Neural cell (in vitro differentiated cells): ENCODE data around the gene PPP1CB. TPM values are rescaled to one million over a fixed set of nuclear protein-coding genes. Genes with fewer than 3 reads are reported as not detected.

Experiments used
- H2AFZ ChIP-seq: fragments of 200-600, 300-800 bp; sonication (generic), shearing (Covaris generic); 2 replicates; pipeline ENCODE4 v1.6.0; 2014; ENCODE audit warnings: low read depth, mild to moderate bottlenecking, antibody characterized with exemption, low read length, moderate library complexity
- H3F3A ChIP-seq: fragments of 200-600 bp; shearing (Covaris generic); 2 replicates; pipeline ENCODE4 v1.6.1; 2016; ENCODE audit warnings: mild to moderate bottlenecking, moderate library complexity, mixed read lengths, antibody characterized with exemption, low read length; ENCODE audit not compliant: insufficient read depth, poor library complexity, severe bottlenecking
- H3K27ac ChIP-seq: fragments of 200-600, 300-800 bp; sonication (generic), shearing (Covaris generic); 2 replicates; pipeline ENCODE4 v1.5.1; 2014; ENCODE audit warnings: mild to moderate bottlenecking, low read length, moderate library complexity
- H3K27me3 ChIP-seq: fragments of 300-800, 200-600 bp; sonication (generic), shearing (Covaris generic); 2 replicates; pipeline ENCODE4 v1.6.0; 2014; ENCODE audit warnings: mild to moderate bottlenecking, low read depth, low read length, moderate library complexity; ENCODE audit not compliant: insufficient read depth
- H3K36me3 ChIP-seq: fragments of 300-800, 200-600 bp; sonication (generic), shearing (Covaris generic); 2 replicates; pipeline ENCODE4 v1.5.1; 2014; ENCODE audit warnings: mild to moderate bottlenecking, antibody characterized with exemption, low read length, moderate library complexity; ENCODE audit not compliant: insufficient read depth
- H3K4me2 ChIP-seq: fragments of 300-800, 200-600 bp; sonication (generic), shearing (Covaris generic); 2 replicates; pipeline ENCODE4 v1.6.0; 2014; ENCODE audit warnings: mild to moderate bottlenecking, low read length
- H3K4me3 ChIP-seq: fragments of 300-800, 200-600 bp; sonication (generic), shearing (Covaris generic); 2 replicates; pipeline ENCODE4 v1.5.1; 2014; ENCODE audit warnings: mild to moderate bottlenecking, low read length, moderate library complexity
- H3K79me2 ChIP-seq: fragments of 200-600 bp; shearing (Covaris generic); replicated peaks from 2 replicates; pipeline ENCODE4 v1.6.0; 2014; ENCODE audit warnings: mild to moderate bottlenecking, low read length, moderate library complexity; ENCODE audit not compliant: insufficient read depth
- H3K9ac ChIP-seq: fragments of 300-800, 200-600 bp; sonication (generic), shearing (Covaris generic); 2 replicates; pipeline ENCODE4 v1.6.1; 2016; ENCODE audit warnings: mild to moderate bottlenecking, low read length, mixed read lengths
- H3K9me2 ChIP-seq: fragments of 200-600 bp; shearing (Covaris generic); 2 replicates; pipeline ENCODE4 v1.6.1; 2016; ENCODE audit warnings: mild to moderate bottlenecking, low read length, mixed read lengths; ENCODE audit not compliant: insufficient read depth
- H3K9me3 ChIP-seq: fragments of 200-600, 300-800 bp; sonication (generic), shearing (Covaris generic); 2 replicates; pipeline ENCODE4 v1.6.1; 2016; ENCODE audit warnings: mild to moderate bottlenecking, mixed run types, low read length, moderate library complexity, mixed read lengths
- H4K20me1 ChIP-seq: fragments of 200-600 bp; shearing (Covaris generic); 2 replicates; pipeline ENCODE4 v1.6.1; 2016; ENCODE audit warnings: mild to moderate bottlenecking, mixed run types; ENCODE audit not compliant: insufficient read depth
- EP300 ChIP-seq: fragments of 450-650 bp; conservative IDR thresholded peaks from 2 replicates; pipeline ENCODE4 v1.6.1; 2014; ENCODE audit warnings: antibody characterized with exemption, mild to moderate bottlenecking, moderate library complexity; ENCODE audit not compliant: poor library complexity, severe bottlenecking
- EZH2 ChIP-seq: fragments of 200-600, 300-800 bp; shearing (Covaris generic), sonication (generic); IDR thresholded peaks from 2 replicates; pipeline ENCODE4 v1.6.1; 2014; ENCODE audit warnings: antibody characterized with exemption, low read length, borderline replicate concordance, mild to moderate bottlenecking; ENCODE audit not compliant: insufficient read depth, poor library complexity, severe bottlenecking
- MXI1 ChIP-seq: fragments of 450-650 bp; conservative IDR thresholded peaks from 2 replicates; pipeline ENCODE4 v1.6.1; 2014; ENCODE audit warnings: antibody characterized with exemption, mild to moderate bottlenecking; ENCODE audit not compliant: poor library complexity, severe bottlenecking
- POLR2AphosphoS5 ChIP-seq: IDR thresholded peaks from 2 replicates; pipeline ENCODE4 v1.6.1; 2012
- RAD21 ChIP-seq: fragments of 450-650 bp; conservative IDR thresholded peaks from 2 replicates; pipeline ENCODE4 v1.6.1; 2014; ENCODE audit warnings: antibody characterized with exemption, mild to moderate bottlenecking, moderate library complexity
- SMC3 ChIP-seq: fragments of 450-650 bp; conservative IDR thresholded peaks from 2 replicates; pipeline ENCODE4 v1.6.1; 2014; ENCODE audit warnings: antibody characterized with exemption, mild to moderate bottlenecking, moderate library complexity; ENCODE audit not compliant: poor library complexity
- TAF1 ChIP-seq: IDR thresholded peaks from 2 replicates; pipeline ENCODE4 v1.6.1; 2012; ENCODE audit warnings: low read depth
- polyA plus RNA-seq: library from polyadenylated mRNA; depleted of rRNA; stranded (reverse); fragments of >200 nt; gene quantifications from 2 replicates; pipeline ENCODE4 v1.2.3, GENCODE V29; 2014
- TF ChIP-seq, protein P1 (sequence below): IDR thresholded peaks from 2 replicates; pipeline ENCODE4 v1.6.1; 2012; ENCODE audit warnings: borderline replicate concordance
- TF ChIP-seq, protein P2 (sequence below): fragments of 450-650 bp; IDR thresholded peaks from 2 replicates; pipeline ENCODE4 v1.5.1; 2014; ENCODE audit warnings: antibody characterized with exemption, mild to moderate bottlenecking, moderate library complexity; ENCODE audit not compliant: poor library complexity, severe bottlenecking

The PPP1CB gene
- polyA plus RNA-seq, 1 donor from 2014 or later = 239 TPM

DNA sequence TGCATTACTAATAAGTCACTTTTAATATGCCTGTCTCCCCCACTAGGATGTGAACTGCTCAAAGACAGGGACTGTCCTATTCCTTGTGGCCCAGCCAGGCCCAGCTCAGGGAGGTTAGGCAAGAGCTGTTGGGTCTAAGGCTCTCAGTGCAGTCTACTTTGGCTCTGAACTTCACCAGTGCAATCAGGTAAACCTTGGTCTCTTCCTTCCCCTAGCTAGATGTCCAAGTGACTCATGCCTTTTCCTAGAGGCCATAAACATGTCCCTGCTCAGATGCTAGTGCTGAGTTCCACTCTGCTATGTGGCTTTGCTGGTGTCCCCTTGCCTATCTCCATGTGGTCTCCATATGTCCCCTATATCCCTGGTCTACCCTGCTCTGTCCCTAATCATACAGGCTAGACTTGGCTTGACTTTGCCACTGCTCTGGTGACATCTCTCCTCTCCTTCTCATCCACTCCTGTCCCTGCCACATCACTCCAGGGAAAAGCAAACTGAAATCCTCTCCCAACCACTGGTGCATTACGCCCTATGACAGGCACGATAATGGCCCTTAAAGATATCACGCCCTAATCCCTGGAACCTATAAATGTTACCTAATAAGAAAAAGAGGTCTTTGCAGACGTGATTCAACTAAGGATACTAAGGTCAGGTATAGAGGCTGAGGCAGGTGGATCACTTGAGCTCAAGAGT lies 45.7 kb upstream of the PPP1CB start:
- Histone ChIP-seq H3K9me3 (no peaks in the 10 kb centered on the region), H2AFZ (no peak overlapping the region), H3K9ac (no peak overlapping the region), H3K27ac (no peak overlapping the region), H3F3A (no peaks in the 10 kb centered on the region), H3K4me3 (no peak overlapping the region), H3K9me2 (no peaks in the 10 kb centered on the region), H3K4me2 (no peak overlapping the region), H3K36me3 (no peaks in the 10 kb centered on the region), H4K20me1 (no peaks in the 10 kb centered on the region), H3K79me2 (no peaks in the 10 kb centered on the region), H3K27me3 (no peaks in the 10 kb centered on the region)
- TF ChIP-seq MXI1 (no peak), TAF1 (no peak), EZH2 (no peak), POLR2AphosphoS5 (no peak), EP300 (no peak), SMC3 (no peak), RAD21 (no peak)
- TF ChIP-seq, protein P1, sequence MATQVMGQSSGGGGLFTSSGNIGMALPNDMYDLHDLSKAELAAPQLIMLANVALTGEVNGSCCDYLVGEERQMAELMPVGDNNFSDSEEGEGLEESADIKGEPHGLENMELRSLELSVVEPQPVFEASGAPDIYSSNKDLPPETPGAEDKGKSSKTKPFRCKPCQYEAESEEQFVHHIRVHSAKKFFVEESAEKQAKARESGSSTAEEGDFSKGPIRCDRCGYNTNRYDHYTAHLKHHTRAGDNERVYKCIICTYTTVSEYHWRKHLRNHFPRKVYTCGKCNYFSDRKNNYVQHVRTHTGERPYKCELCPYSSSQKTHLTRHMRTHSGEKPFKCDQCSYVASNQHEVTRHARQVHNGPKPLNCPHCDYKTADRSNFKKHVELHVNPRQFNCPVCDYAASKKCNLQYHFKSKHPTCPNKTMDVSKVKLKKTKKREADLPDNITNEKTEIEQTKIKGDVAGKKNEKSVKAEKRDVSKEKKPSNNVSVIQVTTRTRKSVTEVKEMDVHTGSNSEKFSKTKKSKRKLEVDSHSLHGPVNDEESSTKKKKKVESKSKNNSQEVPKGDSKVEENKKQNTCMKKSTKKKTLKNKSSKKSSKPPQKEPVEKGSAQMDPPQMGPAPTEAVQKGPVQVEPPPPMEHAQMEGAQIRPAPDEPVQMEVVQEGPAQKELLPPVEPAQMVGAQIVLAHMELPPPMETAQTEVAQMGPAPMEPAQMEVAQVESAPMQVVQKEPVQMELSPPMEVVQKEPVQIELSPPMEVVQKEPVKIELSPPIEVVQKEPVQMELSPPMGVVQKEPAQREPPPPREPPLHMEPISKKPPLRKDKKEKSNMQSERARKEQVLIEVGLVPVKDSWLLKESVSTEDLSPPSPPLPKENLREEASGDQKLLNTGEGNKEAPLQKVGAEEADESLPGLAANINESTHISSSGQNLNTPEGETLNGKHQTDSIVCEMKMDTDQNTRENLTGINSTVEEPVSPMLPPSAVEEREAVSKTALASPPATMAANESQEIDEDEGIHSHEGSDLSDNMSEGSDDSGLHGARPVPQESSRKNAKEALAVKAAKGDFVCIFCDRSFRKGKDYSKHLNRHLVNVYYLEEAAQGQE = no peak
- TF ChIP-seq, protein P2, sequence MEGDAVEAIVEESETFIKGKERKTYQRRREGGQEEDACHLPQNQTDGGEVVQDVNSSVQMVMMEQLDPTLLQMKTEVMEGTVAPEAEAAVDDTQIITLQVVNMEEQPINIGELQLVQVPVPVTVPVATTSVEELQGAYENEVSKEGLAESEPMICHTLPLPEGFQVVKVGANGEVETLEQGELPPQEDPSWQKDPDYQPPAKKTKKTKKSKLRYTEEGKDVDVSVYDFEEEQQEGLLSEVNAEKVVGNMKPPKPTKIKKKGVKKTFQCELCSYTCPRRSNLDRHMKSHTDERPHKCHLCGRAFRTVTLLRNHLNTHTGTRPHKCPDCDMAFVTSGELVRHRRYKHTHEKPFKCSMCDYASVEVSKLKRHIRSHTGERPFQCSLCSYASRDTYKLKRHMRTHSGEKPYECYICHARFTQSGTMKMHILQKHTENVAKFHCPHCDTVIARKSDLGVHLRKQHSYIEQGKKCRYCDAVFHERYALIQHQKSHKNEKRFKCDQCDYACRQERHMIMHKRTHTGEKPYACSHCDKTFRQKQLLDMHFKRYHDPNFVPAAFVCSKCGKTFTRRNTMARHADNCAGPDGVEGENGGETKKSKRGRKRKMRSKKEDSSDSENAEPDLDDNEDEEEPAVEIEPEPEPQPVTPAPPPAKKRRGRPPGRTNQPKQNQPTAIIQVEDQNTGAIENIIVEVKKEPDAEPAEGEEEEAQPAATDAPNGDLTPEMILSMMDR = no peak

DNA sequence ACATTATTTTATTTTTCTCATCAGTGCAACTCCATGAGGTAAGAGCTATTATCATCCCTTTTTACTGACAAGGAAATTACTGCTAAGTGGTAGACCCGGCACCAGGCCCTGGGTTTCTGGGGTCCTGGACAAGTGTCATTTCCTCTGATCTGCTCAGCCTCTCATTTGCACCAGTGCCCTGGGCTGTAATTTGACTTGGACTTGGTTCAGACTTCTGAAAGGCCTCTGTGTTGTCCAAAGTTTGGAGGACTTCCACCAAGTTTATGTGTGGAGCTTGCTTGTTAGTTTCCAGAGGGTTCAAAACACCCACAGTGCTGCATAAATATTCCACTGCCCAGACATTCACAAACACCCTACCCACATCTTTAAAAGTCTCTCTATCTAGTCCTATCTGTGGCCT lies 44.0 kb upstream of the PPP1CB start:
- Histone ChIP-seq H3F3A (no peaks in the 10 kb centered on the region), H3K4me2 (no peak overlapping the region), H4K20me1 (no peaks in the 10 kb centered on the region), H3K36me3 (no peaks in the 10 kb centered on the region), H3K27ac (no peak overlapping the region), H3K79me2 (no peaks in the 10 kb centered on the region), H2AFZ (no peak overlapping the region), H3K9me2 (no peaks in the 10 kb centered on the region), H3K9ac (no peak overlapping the region), H3K4me3 (no peak overlapping the region), H3K9me3 (no peaks in the 10 kb centered on the region), H3K27me3 (no peaks in the 10 kb centered on the region)
- TF ChIP-seq SMC3 = no peak
- TF ChIP-seq, protein P1 = no peak
- no peak for TF ChIP-seq MXI1
- TF ChIP-seq, protein P2 = no peak
- no peak for TF ChIP-seq RAD21
- TF ChIP-seq POLR2AphosphoS5 = no peak
- no peak for TF ChIP-seq TAF1
- no peak for TF ChIP-seq EP300
- no peak for TF ChIP-seq EZH2
